A673 (cell line): ENCODE data around the gene ST7L. TPM values are rescaled to one million over a fixed set of nuclear protein-coding genes. Genes with fewer than 3 reads are reported as not detected.

Experiments used
- BruUV-seq: library from RNA; stranded (reverse); fragments of 400-500 nt; replicated peaks from 2 replicates; lab custom pipeline; 2021; lab: Mats Ljungman, UMichigan
- CTCF ChIA-PET: fragments of 300-600 bp; sonication (Branson Sonifier 250); formaldehyde crosslinking; loops from one replicate; lab custom pipeline; 2022; ENCODE audit warnings: antibody characterized with exemption; lab: Charles Lee
- POLR2A ChIA-PET: fragments of 300-600 bp; sonication (Branson Sonifier 250); formaldehyde crosslinking; loops from one replicate; lab custom pipeline; 2022; ENCODE audit warnings: antibody characterized with exemption; ENCODE audit not compliant: low non-redundant PET; lab: Charles Lee
- DNase-seq: peaks from one replicate; pipeline ENCODE4 v3.0.0-alpha.2; 2015; ENCODE audit warnings: low spot score
- H3K27ac ChIP-seq: fragments of 200-600 bp; sonication (generic); 2 replicates; pipeline ENCODE4 v1.5.1; 2016; ENCODE audit warnings: mixed run types, low read depth, mild to moderate bottlenecking, mixed read lengths, antibody characterized with exemption, low read length; ENCODE audit not compliant: poor library complexity, severe bottlenecking
- H3K27me3 ChIP-seq: fragments of 200-600 bp; sonication (generic); replicated peaks from 2 replicates; pipeline ENCODE4 v1.6.1; 2017; ENCODE audit warnings: mixed run types, low read depth, mild to moderate bottlenecking, mixed read lengths, antibody characterized with exemption, low read length; ENCODE audit not compliant: insufficient read depth, poor library complexity
- H3K36me3 ChIP-seq: fragments of 200-600 bp; sonication (generic); 2 replicates; pipeline ENCODE4 v1.6.1; 2016; ENCODE audit warnings: mixed run types, mild to moderate bottlenecking, mixed read lengths, antibody characterized with exemption, low read length; ENCODE audit not compliant: insufficient read depth, poor library complexity, severe bottlenecking
- H3K4me1 ChIP-seq: fragments of 200-600 bp; sonication (generic); 2 replicates; pipeline ENCODE4 v1.6.1; 2017; ENCODE audit warnings: mixed run types, mild to moderate bottlenecking, mixed read lengths, antibody characterized with exemption, low read length; ENCODE audit not compliant: insufficient read depth, poor library complexity, severe bottlenecking
- H3K4me3 ChIP-seq: fragments of 200-600 bp; sonication (generic); 2 replicates; pipeline ENCODE4 v1.5.1; 2016; ENCODE audit warnings: low read depth, mixed run types, mild to moderate bottlenecking, mixed read lengths, low read length; ENCODE audit not compliant: poor library complexity, severe bottlenecking
- H3K9me3 ChIP-seq: fragments of 200-600 bp; sonication (generic); 2 replicates; pipeline ENCODE4 v1.6.1; 2016; ENCODE audit warnings: mixed run types, low read depth, mild to moderate bottlenecking, mixed read lengths, antibody characterized with exemption, low read length; ENCODE audit not compliant: poor library complexity, severe bottlenecking
- EZH2 ChIP-seq: fragments of 200-600 bp; sonication (generic); IDR thresholded peaks from 2 replicates; pipeline ENCODE4 v1.6.1; 2017; ENCODE audit warnings: borderline replicate concordance, low read depth, mild to moderate bottlenecking, mixed read lengths, antibody characterized with exemption, low read length; ENCODE audit not compliant: poor library complexity, severe bottlenecking
- intact Hi-C: fragments of 100-400 bp; cut with micrococcal nuclease; formaldehyde crosslinking; loops from one replicate; pipeline ENCODE4 v1.10.0; 2022; ENCODE audit not compliant: unreplicated experiment
- total RNA-seq: library from RNA; stranded (reverse); gene quantifications from 2 replicates; pipeline ENCODE4 v1.2.3, GENCODE V29; 2021
- TF ChIP-seq, protein P1 (sequence below): fragments of 300-800, 200-600 bp; sonication (generic); conservative IDR thresholded peaks from 2 replicates; pipeline ENCODE4 v1.5.1; 2017; ENCODE audit warnings: low read depth, mild to moderate bottlenecking, antibody characterized with exemption, low read length, moderate library complexity, mixed read lengths

ST7L gene
- total RNA-seq, 1 experiment from 2014 or later: 29.6 TPM

DNA sequence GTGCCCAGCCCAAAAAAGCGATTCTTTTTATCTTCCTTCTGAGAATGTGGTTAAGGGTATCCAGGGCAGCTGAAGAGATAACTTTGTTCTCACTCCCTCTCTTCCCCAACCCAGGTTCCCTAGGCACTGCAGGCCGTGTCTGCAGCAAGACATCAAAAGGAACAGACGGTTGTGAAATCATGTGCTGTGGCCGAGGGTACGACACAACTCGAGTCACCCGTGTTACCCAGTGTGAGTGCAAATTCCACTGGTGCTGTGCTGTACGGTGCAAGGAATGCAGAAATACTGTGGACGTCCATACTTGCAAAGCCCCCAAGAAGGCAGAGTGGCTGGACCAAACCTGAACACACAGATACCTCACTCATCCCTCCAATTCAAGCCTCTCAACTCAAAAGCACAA is 98.8 kb downstream of the ST7L start:
- CTCF ChIA-PET: no interaction called here
- H3K27ac ChIP-seq: no peak overlapping the region
- H3K9me3 ChIP-seq: no peaks in the 10 kb centered on the region
- intact Hi-C loops: no loop called here
- POLR2A ChIA-PET: no interaction called here
- no peaks in the 10 kb centered on the region for H3K27me3 ChIP-seq
- no peak for TF ChIP-seq EZH2
- TF ChIP-seq, protein P1, sequence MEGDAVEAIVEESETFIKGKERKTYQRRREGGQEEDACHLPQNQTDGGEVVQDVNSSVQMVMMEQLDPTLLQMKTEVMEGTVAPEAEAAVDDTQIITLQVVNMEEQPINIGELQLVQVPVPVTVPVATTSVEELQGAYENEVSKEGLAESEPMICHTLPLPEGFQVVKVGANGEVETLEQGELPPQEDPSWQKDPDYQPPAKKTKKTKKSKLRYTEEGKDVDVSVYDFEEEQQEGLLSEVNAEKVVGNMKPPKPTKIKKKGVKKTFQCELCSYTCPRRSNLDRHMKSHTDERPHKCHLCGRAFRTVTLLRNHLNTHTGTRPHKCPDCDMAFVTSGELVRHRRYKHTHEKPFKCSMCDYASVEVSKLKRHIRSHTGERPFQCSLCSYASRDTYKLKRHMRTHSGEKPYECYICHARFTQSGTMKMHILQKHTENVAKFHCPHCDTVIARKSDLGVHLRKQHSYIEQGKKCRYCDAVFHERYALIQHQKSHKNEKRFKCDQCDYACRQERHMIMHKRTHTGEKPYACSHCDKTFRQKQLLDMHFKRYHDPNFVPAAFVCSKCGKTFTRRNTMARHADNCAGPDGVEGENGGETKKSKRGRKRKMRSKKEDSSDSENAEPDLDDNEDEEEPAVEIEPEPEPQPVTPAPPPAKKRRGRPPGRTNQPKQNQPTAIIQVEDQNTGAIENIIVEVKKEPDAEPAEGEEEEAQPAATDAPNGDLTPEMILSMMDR: no peak
- no peaks in the 10 kb centered on the region for H3K36me3 ChIP-seq
- BruUV-seq: no TSS peak
- H3K4me3 ChIP-seq: no peak overlapping the region
- DNase-seq: no peak
- no peaks in the 10 kb centered on the region for H3K4me1 ChIP-seq

DNA sequence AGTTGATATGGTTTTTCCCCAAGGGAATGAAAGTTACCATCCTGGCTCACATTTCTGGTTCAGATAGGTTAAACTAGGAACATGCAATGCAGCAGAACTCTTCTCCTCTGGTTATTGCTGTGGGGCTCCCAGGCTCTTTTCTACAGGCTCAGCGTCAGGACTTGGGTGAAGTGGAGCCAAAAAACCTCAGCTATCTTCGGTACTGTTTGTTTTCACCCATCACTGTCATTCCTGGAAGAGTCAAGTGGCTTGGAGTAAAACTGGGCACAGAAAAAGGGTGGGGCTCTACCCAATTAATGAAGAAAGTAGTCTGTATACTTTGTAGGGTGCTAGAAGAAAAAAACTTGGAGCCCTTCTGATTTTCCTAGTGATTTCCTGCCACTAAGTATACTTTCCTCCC is 100.8 kb downstream of the ST7L start:
- Histone ChIP-seq H3K4me1 (no peaks in the 10 kb centered on the region), H3K27ac (no peak overlapping the region), H3K4me3 (no peak overlapping the region), H3K27me3 (no peaks in the 10 kb centered on the region), H3K9me3 (no peaks in the 10 kb centered on the region), H3K36me3 (no peaks in the 10 kb centered on the region)
- no TSS peak for BruUV-seq
- DNase-seq: no peak
- intact Hi-C loops: no loop called here
- POLR2A ChIA-PET: no interaction called here
- TF ChIP-seq, protein P1: no peak
- TF ChIP-seq EZH2: no peak
- CTCF ChIA-PET: no interaction called here

DNA sequence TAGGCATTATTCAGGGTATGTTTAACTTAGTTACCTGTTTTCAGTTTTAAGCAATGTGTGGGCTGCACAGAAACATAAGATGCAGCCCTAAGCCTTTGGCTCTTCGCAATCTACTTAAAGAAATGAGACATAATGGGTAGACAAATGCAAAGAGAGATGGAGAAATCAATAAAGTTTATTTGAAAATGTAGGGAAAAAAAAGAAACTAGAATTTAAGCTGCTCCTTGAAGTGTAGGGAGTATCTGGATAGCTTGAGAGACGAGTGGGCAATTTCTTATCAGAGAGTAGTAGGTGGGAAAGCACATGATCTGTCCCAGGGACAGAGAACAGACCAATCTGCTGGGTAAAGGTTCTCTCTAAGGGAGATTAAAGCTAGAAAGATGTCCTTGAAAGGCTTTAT is 101.3 kb downstream of the ST7L start:
- ChIA-PET CTCF (no interaction called here), POLR2A (no interaction called here)
- TF ChIP-seq, protein P1: no peak
- no peak for TF ChIP-seq EZH2
- intact Hi-C loops: no loop called here
- Histone ChIP-seq H3K27me3 (no peaks in the 10 kb centered on the region), H3K4me1 (no peaks in the 10 kb centered on the region), H3K36me3 (no peaks in the 10 kb centered on the region), H3K4me3 (no peak overlapping the region), H3K9me3 (no peaks in the 10 kb centered on the region), H3K27ac (no peak overlapping the region)
- no peak for DNase-seq
- no TSS peak for BruUV-seq
